Hippocampal formation (tissue), 2 donors: ENCODE results near the gene ELFN2.

ENCODE experiments used
- DNase-seq, 2 donors: peaks; one replicate each; lab custom pipeline; 2025; lab: John Stamatoyannopoulos, UW

Gene ELFN2

GRCh38 chr22:37454857-37455686 lies 27.8 kb upstream of the ELFN2 start:
- DNase-seq: no peak

GRCh38 chr22:37453696-37454095 lies 26.4 kb upstream of the ELFN2 start:
- DNase-seq: no peak

GRCh38 chr22:37451218-37451617 lies 23.9 kb upstream of the ELFN2 start:
- DNase-seq: no peak

- DNase-seq: no peak
These were observed 22.2 kb upstream of the ELFN2 start for GRCh38 chr22:37449331-37450001.

GRCh38 chr22:37448516-37449127 lies 21.3 kb upstream of the ELFN2 start:
- DNase-seq: no peak

- DNase-seq: no peak
These were observed 18.2 kb upstream of the ELFN2 start for GRCh38 chr22:37445501-37445900.

- no peak for DNase-seq
These were observed 16.7 kb upstream of the ELFN2 start for GRCh38 chr22:37443977-37444376.

GRCh38 chr22:37443086-37443485 lies 15.8 kb upstream of the ELFN2 start:
- DNase-seq: no peak

- no peak for DNase-seq
These were observed 15.3 kb upstream of the ELFN2 start for GRCh38 chr22:37442537-37442936.

GRCh38 chr22:37442135-37442534 lies 14.9 kb upstream of the ELFN2 start:
- DNase-seq: no peak

GRCh38 chr22:37440875-37441274 lies 13.6 kb upstream of the ELFN2 start:
- no peak for DNase-seq

GRCh38 chr22:37439347-37439746 lies 12.1 kb upstream of the ELFN2 start:
- DNase-seq: no peak

- no peak for DNase-seq
These were observed 8.8 kb upstream of the ELFN2 start for GRCh38 chr22:37435970-37436603.

- DNase-seq: no peak
These were observed 6.5 kb upstream of the ELFN2 start for GRCh38 chr22:37433786-37434185.

- no peak for DNase-seq
These were observed 5.4 kb upstream of the ELFN2 start for GRCh38 chr22:37432708-37433054.

- no peak for DNase-seq
These were observed 4.8 kb upstream of the ELFN2 start for GRCh38 chr22:37431801-37432707.

- DNase-seq: no peak
These were observed 4.1 kb upstream of the ELFN2 start for GRCh38 chr22:37431366-37431765.

- DNase-seq: no peak
These were observed 3.7 kb upstream of the ELFN2 start for GRCh38 chr22:37430941-37431340.

GRCh38 chr22:37428649-37429586 lies 1.6 kb upstream of the ELFN2 start:
- DNase-seq: no peak
